MM.1S (cell line): Measurements from ENCODE around the gene CFAP46.

Source experiments
- DNase-seq: peaks from one replicate; pipeline ENCODE4 v3.0.0-alpha.2; 2015
- H2AFZ ChIP-seq: fragments of 300-600 bp; sonication (generic); 2 replicates; pipeline ENCODE4 v1.6.0; 2016; ENCODE audit warnings: antibody characterized with exemption, low read length
- H3F3A ChIP-seq: fragments of 300-600 bp; sonication (generic); 2 replicates; pipeline ENCODE4 v1.6.1; 2016; ENCODE audit warnings: mild to moderate bottlenecking, antibody characterized with exemption, low read length, moderate library complexity, mixed read lengths; ENCODE audit not compliant: insufficient read depth
- H3K27ac ChIP-seq: fragments of 300-600 bp; sonication (generic); 2 replicates; pipeline ENCODE4 v1.5.1; 2016; ENCODE audit warnings: mild to moderate bottlenecking, low read length
- H3K27me3 ChIP-seq: fragments of 300-600 bp; sonication (generic); replicated peaks from 2 replicates; pipeline ENCODE4 v1.6.0; 2016; ENCODE audit warnings: low read length; ENCODE audit not compliant: insufficient read depth
- H3K36me3 ChIP-seq: fragments of 300-600 bp; sonication (generic); replicated peaks from 2 replicates; pipeline ENCODE4 v1.6.1; 2016; ENCODE audit warnings: mild to moderate bottlenecking, low read length, mixed read lengths; ENCODE audit not compliant: insufficient read depth
- H3K4me1 ChIP-seq: fragments of 300-600 bp; sonication (generic); 2 replicates; pipeline ENCODE4 v1.6.1; 2016; ENCODE audit warnings: low read length, mixed read lengths
- H3K4me2 ChIP-seq: fragments of 300-600 bp; sonication (generic); 2 replicates; pipeline ENCODE4 v1.6.0; 2016; ENCODE audit warnings: low read depth, low read length
- H3K4me3 ChIP-seq: fragments of 300-600 bp; sonication (generic); 2 replicates; pipeline ENCODE4 v1.5.1; 2016; ENCODE audit warnings: low read length, mixed read lengths
- H3K79me2 ChIP-seq: fragments of 300-600 bp; sonication (generic); 2 replicates; pipeline ENCODE4 v1.6.1; 2016; ENCODE audit warnings: mixed run types, low read length, mixed read lengths
- H3K9ac ChIP-seq: fragments of 300-600 bp; sonication (generic); 2 replicates; pipeline ENCODE4 v1.6.1; 2016; ENCODE audit warnings: low read length, mixed read lengths
- H3K9me2 ChIP-seq: fragments of 300-600 bp; sonication (generic); replicated peaks from 2 replicates; pipeline ENCODE4 v1.6.1; 2016; ENCODE audit warnings: mild to moderate bottlenecking, low read length, mixed read lengths; ENCODE audit not compliant: insufficient read depth
- H3K9me3 ChIP-seq: fragments of 300-600 bp; sonication (generic); replicated peaks from 2 replicates; pipeline ENCODE4 v1.6.1; 2016; ENCODE audit warnings: mild to moderate bottlenecking, low read length, mixed read lengths; ENCODE audit not compliant: insufficient read depth
- H4K20me1 ChIP-seq: fragments of 300-600 bp; sonication (generic); 2 replicates; pipeline ENCODE4 v1.6.1; 2016; ENCODE audit warnings: mild to moderate bottlenecking, low read length, moderate library complexity, mixed read lengths; ENCODE audit not compliant: insufficient read depth
- CTCF ChIP-seq: fragments of 300-600 bp; sonication (generic); IDR thresholded peaks from 2 replicates; pipeline ENCODE4 v1.5.1; 2016; ENCODE audit warnings: antibody characterized with exemption, low read length, mixed read lengths
- EZH2 ChIP-seq: fragments of 300-600 bp; sonication (generic); optimal IDR thresholded peaks from 2 replicates; pipeline ENCODE3; 2017; ENCODE audit warnings: low read depth, mild to moderate bottlenecking, antibody characterized with exemption, low read length, mixed read lengths
- EZH2phosphoT487 ChIP-seq: fragments of 300-600 bp; sonication (generic); IDR thresholded peaks from 2 replicates; pipeline ENCODE4 v1.6.1; 2018; ENCODE audit warnings: antibody characterized with exemption, low read length

The CFAP46 gene

GRCh38 chr10:132926777-132927650 is 15.4 kb downstream of the CFAP46 start:
- no peak overlapping the region for H3K4me2 ChIP-seq
- no peak overlapping the region for H3K27ac ChIP-seq
- H3K9me3 ChIP-seq, result no peaks in the 10 kb centered on the region
- H2AFZ ChIP-seq, result no peak overlapping the region
- no peak for DNase-seq
- TF ChIP-seq EZH2, result no peak
- no peaks in the 10 kb centered on the region for H4K20me1 ChIP-seq
- no peak overlapping the region for H3K4me3 ChIP-seq
- no peak overlapping the region for H3K9ac ChIP-seq
- no peaks in the 10 kb centered on the region for H3K36me3 ChIP-seq
- H3K27me3 ChIP-seq, result peaks cover 47% of the 10 kb centered on the region
- no peaks in the 10 kb centered on the region for H3K79me2 ChIP-seq
- H3K4me1 ChIP-seq, result no peaks in the 10 kb centered on the region
- no peaks in the 10 kb centered on the region for H3F3A ChIP-seq
- no peaks in the 10 kb centered on the region for H3K9me2 ChIP-seq

GRCh38 chr10:132926070-132926469 is 16.3 kb downstream of the CFAP46 start:
- H3K9me2 ChIP-seq, result no peaks in the 10 kb centered on the region
- no peak overlapping the region for H3K4me3 ChIP-seq
- no peaks in the 10 kb centered on the region for H3F3A ChIP-seq
- H3K27me3 ChIP-seq, result peaks cover 56% of the 10 kb centered on the region
- no peaks in the 10 kb centered on the region for H3K79me2 ChIP-seq
- no peak overlapping the region for H3K27ac ChIP-seq
- H4K20me1 ChIP-seq, result no peaks in the 10 kb centered on the region
- H3K9ac ChIP-seq, result no peak overlapping the region
- no peaks in the 10 kb centered on the region for H3K36me3 ChIP-seq
- no peak overlapping the region for H2AFZ ChIP-seq
- DNase-seq, result no peak
- no peaks in the 10 kb centered on the region for H3K9me3 ChIP-seq
- no peak overlapping the region for H3K4me2 ChIP-seq
- TF ChIP-seq EZH2 (no peak), CTCF (no peak), EZH2phosphoT487 (no peak)
- H3K4me1 ChIP-seq, result no peaks in the 10 kb centered on the region

- Histone ChIP-seq H4K20me1 (no peaks in the 10 kb centered on the region), H3K9me3 (no peaks in the 10 kb centered on the region), H2AFZ (no peak overlapping the region), H3K9ac (no peak overlapping the region), H3K27ac (no peak overlapping the region), H3K4me1 (no peaks in the 10 kb centered on the region), H3K27me3 (peaks cover 61% of the 10 kb centered on the region), H3F3A (no peaks in the 10 kb centered on the region), H3K4me2 (no peak overlapping the region), H3K4me3 (no peak overlapping the region), H3K36me3 (no peaks in the 10 kb centered on the region), H3K9me2 (no peaks in the 10 kb centered on the region), H3K79me2 (no peaks in the 10 kb centered on the region)
- DNase-seq, result no peak
- TF ChIP-seq EZH2phosphoT487, result no peak
- no peak for TF ChIP-seq EZH2
- TF ChIP-seq CTCF, result no peak
Observed at GRCh38 chr10:132925614-132926013, 16.8 kb downstream of the CFAP46 start.

- H3K4me3 ChIP-seq, result no peak overlapping the region
- H3K9me3 ChIP-seq, result no peaks in the 10 kb centered on the region
- H3K79me2 ChIP-seq, result no peaks in the 10 kb centered on the region
- no peaks in the 10 kb centered on the region for H3F3A ChIP-seq
- H3K4me2 ChIP-seq, result no peak overlapping the region
- H2AFZ ChIP-seq, result no peak overlapping the region
- peaks cover 63% of the 10 kb centered on the region for H3K27me3 ChIP-seq
- no peaks in the 10 kb centered on the region for H3K4me1 ChIP-seq
- TF ChIP-seq CTCF (no peak), EZH2phosphoT487 (no peak), EZH2 (no peak)
- no peak for DNase-seq
- H4K20me1 ChIP-seq, result no peaks in the 10 kb centered on the region
- no peak overlapping the region for H3K27ac ChIP-seq
- H3K9me2 ChIP-seq, result no peaks in the 10 kb centered on the region
- no peaks in the 10 kb centered on the region for H3K36me3 ChIP-seq
- no peak overlapping the region for H3K9ac ChIP-seq
Observed at GRCh38 chr10:132925071-132925561, 17.3 kb downstream of the CFAP46 start.
